ENCODE results near the gene ARID1B.

Gene ARID1B

GRCh38 chr6:157029980-157030690 is 253.0 kb downstream of the ARID1B start:
- TF ChIP-seq CTCF (IDR thresholded peaks at IDR 0.05; ENCODE audit: poor library complexity, severe bottlenecking), result no peak
- Histone ChIP-seq H3K27ac (ENCODE audit: poor library complexity, severe bottlenecking) (no peak overlapping the region), H3K36me3 (ENCODE audit: low read depth) (no peaks in the 10 kb centered on the region), H3K9me3 (ENCODE audit: severe bottlenecking) (no peaks in the 10 kb centered on the region), H3K27me3 (ENCODE audit: insufficient read depth, poor library complexity, severe bottlenecking) (no peaks in the 10 kb centered on the region), H3K4me3 (ENCODE audit: severe bottlenecking) (no peak overlapping the region), H3K4me1 (ENCODE audit: insufficient read depth, poor library complexity, severe bottlenecking) (peaks cover 30% of the 10 kb centered on the region)
- no peak for DNase-seq (ENCODE audit: low spot score)
- peak; percentile 79 for ATAC-seq (ENCODE audit: low read depth)

- Histone ChIP-seq H3K27ac (ENCODE audit: poor library complexity, severe bottlenecking) (no peak overlapping the region), H3K4me3 (ENCODE audit: severe bottlenecking) (no peak overlapping the region), H3K36me3 (ENCODE audit: low read depth) (no peaks in the 10 kb centered on the region), H3K4me1 (ENCODE audit: insufficient read depth, poor library complexity, severe bottlenecking) (peaks cover 36% of the 10 kb centered on the region), H3K27me3 (ENCODE audit: insufficient read depth, poor library complexity, severe bottlenecking) (no peaks in the 10 kb centered on the region), H3K9me3 (ENCODE audit: severe bottlenecking) (no peaks in the 10 kb centered on the region)
- TF ChIP-seq CTCF (IDR thresholded peaks at IDR 0.05; ENCODE audit: poor library complexity, severe bottlenecking), result no peak
- DNase-seq (ENCODE audit: low spot score), result no peak
- ATAC-seq (ENCODE audit: low read depth), result no peak
Observed at GRCh38 chr6:157030755-157031154, 253.6 kb downstream of the ARID1B start.

- H3K27ac ChIP-seq (ENCODE audit: poor library complexity, severe bottlenecking), result peak overlapping the region; percentile 44
- ATAC-seq (ENCODE audit: low read depth) (no peak), DNase-seq (ENCODE audit: low spot score) (no peak)
- no peak for TF ChIP-seq CTCF (IDR thresholded peaks at IDR 0.05; ENCODE audit: poor library complexity, severe bottlenecking)
- H3K27me3 ChIP-seq (ENCODE audit: insufficient read depth, poor library complexity, severe bottlenecking), result no peaks in the 10 kb centered on the region
- H3K4me3 ChIP-seq (ENCODE audit: severe bottlenecking), result peak overlapping the region; percentile 29
- peaks cover 49% of the 10 kb centered on the region for H3K4me1 ChIP-seq (ENCODE audit: insufficient read depth, poor library complexity, severe bottlenecking)
- no peaks in the 10 kb centered on the region for H3K9me3 ChIP-seq (ENCODE audit: severe bottlenecking)
- no peaks in the 10 kb centered on the region; the same call in 1 of the 2 replicates for H3K36me3 ChIP-seq (ENCODE audit: low read depth)
Observed at GRCh38 chr6:157032923-157033322, 255.7 kb downstream of the ARID1B start.

GRCh38 chr6:157033428-157034140 is 256.4 kb downstream of the ARID1B start:
- no peaks in the 10 kb centered on the region for H3K9me3 ChIP-seq (ENCODE audit: severe bottlenecking)
- no peak for TF ChIP-seq CTCF (IDR thresholded peaks at IDR 0.05; ENCODE audit: poor library complexity, severe bottlenecking)
- peak; percentile 49 for ATAC-seq (ENCODE audit: low read depth)
- peak overlapping the region; percentile 44 for H3K27ac ChIP-seq (ENCODE audit: poor library complexity, severe bottlenecking)
- peak overlapping the region; percentile 29 for H3K4me3 ChIP-seq (ENCODE audit: severe bottlenecking)
- H3K27me3 ChIP-seq (ENCODE audit: insufficient read depth, poor library complexity, severe bottlenecking), result no peaks in the 10 kb centered on the region
- H3K4me1 ChIP-seq (ENCODE audit: insufficient read depth, poor library complexity, severe bottlenecking), result peaks cover 49% of the 10 kb centered on the region
- no peak for DNase-seq (ENCODE audit: low spot score)
- H3K36me3 ChIP-seq (ENCODE audit: low read depth), result no peaks in the 10 kb centered on the region; the same call in 1 of the 2 replicates
